KMS-11 (cell line): ENCODE results near the gene TSPAN7.

Source experiments
- H2AFZ ChIP-seq: fragments of 200-600 bp; sonication (generic); 2 replicates; pipeline ENCODE4 v1.6.1; 2016; ENCODE audit warnings: antibody characterized with exemption, mixed run types, low read depth
- H3K27ac ChIP-seq: fragments of 200-600 bp; sonication (generic); 2 replicates; pipeline ENCODE4 v1.6.1; 2016; ENCODE audit warnings: mild to moderate bottlenecking, mixed run types
- H3K27me3 ChIP-seq: fragments of 200-600 bp; sonication (generic); 2 replicates; pipeline ENCODE4 v1.6.1; 2017; ENCODE audit warnings: mild to moderate bottlenecking, low read depth, mixed run types, moderate library complexity; ENCODE audit not compliant: insufficient read depth
- H3K36me3 ChIP-seq: fragments of 200-600 bp; sonication (generic); 2 replicates; pipeline ENCODE4 v1.6.1; 2017; ENCODE audit warnings: mild to moderate bottlenecking, mixed run types; ENCODE audit not compliant: insufficient read depth
- H3K4me1 ChIP-seq: fragments of 200-600 bp; sonication (generic); 2 replicates; pipeline ENCODE4 v1.6.1; 2016; ENCODE audit warnings: mild to moderate bottlenecking, low read depth, mixed run types; ENCODE audit not compliant: poor library complexity, severe bottlenecking
- H3K4me2 ChIP-seq: fragments of 200-600 bp; sonication (generic); 2 replicates; pipeline ENCODE4 v1.7.0; 2016; ENCODE audit warnings: mild to moderate bottlenecking, mixed run types
- H3K4me3 ChIP-seq: fragments of 200-600 bp; sonication (generic); IDR thresholded peaks from 2 replicates; pipeline ENCODE4 v1.6.1; 2017; ENCODE audit warnings: low read depth, low read length, mixed read lengths; ENCODE audit not compliant: insufficient read depth
- H3K79me2 ChIP-seq: fragments of 200-600 bp; sonication (generic); 2 replicates; pipeline ENCODE4 v1.6.1; 2016; ENCODE audit warnings: low read depth, mixed run types; ENCODE audit not compliant: insufficient read depth
- H3K9ac ChIP-seq: fragments of 200-600 bp; sonication (generic); 2 replicates; pipeline ENCODE4 v1.6.1; 2016; ENCODE audit warnings: mild to moderate bottlenecking, mixed run types
- H4K20me1 ChIP-seq: fragments of 200-600 bp; sonication (generic); 2 replicates; pipeline ENCODE4 v1.6.1; 2016; ENCODE audit warnings: mild to moderate bottlenecking, mixed run types; ENCODE audit not compliant: insufficient read depth
- TF ChIP-seq, protein P1 (sequence below): fragments of 200-600 bp; sonication (generic); conservative IDR thresholded peaks from 2 replicates; pipeline ENCODE4 v1.6.1; 2017; ENCODE audit warnings: low read depth, mild to moderate bottlenecking, antibody characterized with exemption, low read length, moderate library complexity, mixed read lengths

The TSPAN7 gene

GRCh38 chrX:38727668-38728067 is 166.3 kb downstream of the TSPAN7 start:
- no peaks in the 10 kb centered on the region for H4K20me1 ChIP-seq

GRCh38 chrX:38732866-38733265 is 171.5 kb downstream of the TSPAN7 start:
- Histone ChIP-seq H2AFZ (no peak overlapping the region), H3K79me2 (no peaks in the 10 kb centered on the region), H4K20me1 (no peaks in the 10 kb centered on the region), H3K4me1 (no peaks in the 10 kb centered on the region), H3K4me2 (no peak overlapping the region), H3K27me3 (no peaks in the 10 kb centered on the region), H3K36me3 (no peaks in the 10 kb centered on the region), H3K9ac (no peak overlapping the region), H3K4me3 (no peak overlapping the region), H3K27ac (no peak overlapping the region)
- TF ChIP-seq, protein P1, sequence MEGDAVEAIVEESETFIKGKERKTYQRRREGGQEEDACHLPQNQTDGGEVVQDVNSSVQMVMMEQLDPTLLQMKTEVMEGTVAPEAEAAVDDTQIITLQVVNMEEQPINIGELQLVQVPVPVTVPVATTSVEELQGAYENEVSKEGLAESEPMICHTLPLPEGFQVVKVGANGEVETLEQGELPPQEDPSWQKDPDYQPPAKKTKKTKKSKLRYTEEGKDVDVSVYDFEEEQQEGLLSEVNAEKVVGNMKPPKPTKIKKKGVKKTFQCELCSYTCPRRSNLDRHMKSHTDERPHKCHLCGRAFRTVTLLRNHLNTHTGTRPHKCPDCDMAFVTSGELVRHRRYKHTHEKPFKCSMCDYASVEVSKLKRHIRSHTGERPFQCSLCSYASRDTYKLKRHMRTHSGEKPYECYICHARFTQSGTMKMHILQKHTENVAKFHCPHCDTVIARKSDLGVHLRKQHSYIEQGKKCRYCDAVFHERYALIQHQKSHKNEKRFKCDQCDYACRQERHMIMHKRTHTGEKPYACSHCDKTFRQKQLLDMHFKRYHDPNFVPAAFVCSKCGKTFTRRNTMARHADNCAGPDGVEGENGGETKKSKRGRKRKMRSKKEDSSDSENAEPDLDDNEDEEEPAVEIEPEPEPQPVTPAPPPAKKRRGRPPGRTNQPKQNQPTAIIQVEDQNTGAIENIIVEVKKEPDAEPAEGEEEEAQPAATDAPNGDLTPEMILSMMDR, result no peak

More at GRCh38 chrX:38727668-38728067, 166.3 kb downstream of the TSPAN7 start:
- Histone ChIP-seq H3K27ac (no peak overlapping the region), H3K36me3 (no peaks in the 10 kb centered on the region), H3K27me3 (no peaks in the 10 kb centered on the region), H3K9ac (no peak overlapping the region), H3K79me2 (no peaks in the 10 kb centered on the region), H3K4me2 (no peak overlapping the region), H3K4me1 (no peaks in the 10 kb centered on the region), H3K4me3 (no peak overlapping the region), H2AFZ (no peak overlapping the region)
- TF ChIP-seq, protein P1, result no peak
